ENCODE results near the gene SLC35D3.

DNA sequence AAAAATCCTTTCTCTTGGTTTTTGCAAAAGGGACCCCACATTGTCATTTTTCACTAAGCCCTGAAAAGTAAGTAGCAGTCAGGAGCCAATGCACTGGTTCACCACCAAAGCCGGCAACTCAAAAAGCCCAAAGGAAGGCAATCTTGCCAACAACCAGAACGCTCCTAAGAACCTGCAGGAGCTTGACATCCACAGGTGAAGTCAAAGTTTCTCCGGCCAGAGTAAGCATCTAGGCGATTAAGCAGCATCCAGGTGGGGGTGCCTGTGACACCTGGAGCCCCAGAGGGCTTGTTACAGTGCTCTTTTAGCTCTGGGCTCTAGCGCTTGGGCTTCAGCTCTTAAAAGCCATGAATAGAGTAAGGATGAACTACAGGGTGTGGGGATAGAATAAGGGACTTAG, 36.1 kb downstream of the SLC35D3 start:
- TF ChIP-seq SREBF2 (IDR thresholded peaks at IDR 0.05; ENCODE audit: low read length), result no peak
- no peak for TF ChIP-seq TAF1 (IDR thresholded peaks at IDR 0.05; ENCODE audit: borderline replicate concordance, low read depth, low read length)
- TF ChIP-seq, protein P1, sequence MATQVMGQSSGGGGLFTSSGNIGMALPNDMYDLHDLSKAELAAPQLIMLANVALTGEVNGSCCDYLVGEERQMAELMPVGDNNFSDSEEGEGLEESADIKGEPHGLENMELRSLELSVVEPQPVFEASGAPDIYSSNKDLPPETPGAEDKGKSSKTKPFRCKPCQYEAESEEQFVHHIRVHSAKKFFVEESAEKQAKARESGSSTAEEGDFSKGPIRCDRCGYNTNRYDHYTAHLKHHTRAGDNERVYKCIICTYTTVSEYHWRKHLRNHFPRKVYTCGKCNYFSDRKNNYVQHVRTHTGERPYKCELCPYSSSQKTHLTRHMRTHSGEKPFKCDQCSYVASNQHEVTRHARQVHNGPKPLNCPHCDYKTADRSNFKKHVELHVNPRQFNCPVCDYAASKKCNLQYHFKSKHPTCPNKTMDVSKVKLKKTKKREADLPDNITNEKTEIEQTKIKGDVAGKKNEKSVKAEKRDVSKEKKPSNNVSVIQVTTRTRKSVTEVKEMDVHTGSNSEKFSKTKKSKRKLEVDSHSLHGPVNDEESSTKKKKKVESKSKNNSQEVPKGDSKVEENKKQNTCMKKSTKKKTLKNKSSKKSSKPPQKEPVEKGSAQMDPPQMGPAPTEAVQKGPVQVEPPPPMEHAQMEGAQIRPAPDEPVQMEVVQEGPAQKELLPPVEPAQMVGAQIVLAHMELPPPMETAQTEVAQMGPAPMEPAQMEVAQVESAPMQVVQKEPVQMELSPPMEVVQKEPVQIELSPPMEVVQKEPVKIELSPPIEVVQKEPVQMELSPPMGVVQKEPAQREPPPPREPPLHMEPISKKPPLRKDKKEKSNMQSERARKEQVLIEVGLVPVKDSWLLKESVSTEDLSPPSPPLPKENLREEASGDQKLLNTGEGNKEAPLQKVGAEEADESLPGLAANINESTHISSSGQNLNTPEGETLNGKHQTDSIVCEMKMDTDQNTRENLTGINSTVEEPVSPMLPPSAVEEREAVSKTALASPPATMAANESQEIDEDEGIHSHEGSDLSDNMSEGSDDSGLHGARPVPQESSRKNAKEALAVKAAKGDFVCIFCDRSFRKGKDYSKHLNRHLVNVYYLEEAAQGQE (IDR thresholded peaks at IDR 0.05; ENCODE audit: low read depth, low read length), result no peak
- TF ChIP-seq POLR2AphosphoS2 (IDR thresholded peaks at IDR 0.05; ENCODE audit: low read depth, low read length), result no peak
- no peak for TF ChIP-seq EP300 (IDR thresholded peaks at IDR 0.05; ENCODE audit: borderline replicate concordance in 1 of 2, control insufficient read depth in 1 of 2, low read depth in 2 of 2, low read length in 2 of 2)
- TF ChIP-seq, protein P2, sequence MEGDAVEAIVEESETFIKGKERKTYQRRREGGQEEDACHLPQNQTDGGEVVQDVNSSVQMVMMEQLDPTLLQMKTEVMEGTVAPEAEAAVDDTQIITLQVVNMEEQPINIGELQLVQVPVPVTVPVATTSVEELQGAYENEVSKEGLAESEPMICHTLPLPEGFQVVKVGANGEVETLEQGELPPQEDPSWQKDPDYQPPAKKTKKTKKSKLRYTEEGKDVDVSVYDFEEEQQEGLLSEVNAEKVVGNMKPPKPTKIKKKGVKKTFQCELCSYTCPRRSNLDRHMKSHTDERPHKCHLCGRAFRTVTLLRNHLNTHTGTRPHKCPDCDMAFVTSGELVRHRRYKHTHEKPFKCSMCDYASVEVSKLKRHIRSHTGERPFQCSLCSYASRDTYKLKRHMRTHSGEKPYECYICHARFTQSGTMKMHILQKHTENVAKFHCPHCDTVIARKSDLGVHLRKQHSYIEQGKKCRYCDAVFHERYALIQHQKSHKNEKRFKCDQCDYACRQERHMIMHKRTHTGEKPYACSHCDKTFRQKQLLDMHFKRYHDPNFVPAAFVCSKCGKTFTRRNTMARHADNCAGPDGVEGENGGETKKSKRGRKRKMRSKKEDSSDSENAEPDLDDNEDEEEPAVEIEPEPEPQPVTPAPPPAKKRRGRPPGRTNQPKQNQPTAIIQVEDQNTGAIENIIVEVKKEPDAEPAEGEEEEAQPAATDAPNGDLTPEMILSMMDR (IDR thresholded peaks at IDR 0.05 in 2 of 3, conservative IDR thresholded peaks at IDR 0.05 in 1 of 3; ENCODE audit: control insufficient read depth in 2 of 3, extremely low read depth in 1 of 3, insufficient read depth in 1 of 3, low read depth in 3 of 3, low read length in 3 of 3), result no peak
- TF ChIP-seq, protein P3, sequence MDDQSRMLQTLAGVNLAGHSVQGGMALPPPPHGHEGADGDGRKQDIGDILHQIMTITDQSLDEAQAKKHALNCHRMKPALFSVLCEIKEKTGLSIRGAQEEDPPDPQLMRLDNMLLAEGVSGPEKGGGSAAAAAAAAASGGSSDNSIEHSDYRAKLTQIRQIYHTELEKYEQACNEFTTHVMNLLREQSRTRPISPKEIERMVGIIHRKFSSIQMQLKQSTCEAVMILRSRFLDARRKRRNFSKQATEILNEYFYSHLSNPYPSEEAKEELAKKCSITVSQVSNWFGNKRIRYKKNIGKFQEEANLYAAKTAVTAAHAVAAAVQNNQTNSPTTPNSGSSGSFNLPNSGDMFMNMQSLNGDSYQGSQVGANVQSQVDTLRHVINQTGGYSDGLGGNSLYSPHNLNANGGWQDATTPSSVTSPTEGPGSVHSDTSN (IDR thresholded peaks at IDR 0.05; ENCODE audit: insufficient replicate concordance, low read depth, low read length), result no peak
- TF ChIP-seq GABPA (IDR thresholded peaks at IDR 0.05; ENCODE audit: low read depth), result no peak
- TF ChIP-seq NFXL1 (IDR thresholded peaks at IDR 0.05; ENCODE audit: borderline replicate concordance), result no peak
- TF ChIP-seq EZH2 (IDR thresholded peaks at IDR 0.05; ENCODE audit: borderline replicate concordance, control insufficient read depth, low read depth, low read length), result no peak

Data from GM12878 (cell line).